HUES64 (cell line): ENCODE results near the gene NUP155.
"Not testable (repeated sequence)": the region's sequence is repeated elsewhere in the genome, so short reads cannot be mapped to it uniquely, and the experiment has no call there.

Source experiments
- H3K27ac ChIP-seq: 2 replicates; pipeline ENCODE4 v1.7.0; 2013; ENCODE audit warnings: low read depth, low read length, inconsistent platforms
- H3K27me3 ChIP-seq: 2 replicates; pipeline ENCODE4 v1.6.1; 2013; ENCODE audit warnings: mild to moderate bottlenecking, low read length; ENCODE audit not compliant: insufficient read depth
- H3K36me3 ChIP-seq: 2 replicates; pipeline ENCODE4 v1.6.1; 2013; ENCODE audit warnings: mild to moderate bottlenecking, low read length; ENCODE audit not compliant: insufficient read depth
- H3K4me1 ChIP-seq: 2 replicates; pipeline ENCODE4 v1.6.1; 2013; ENCODE audit warnings: mild to moderate bottlenecking, low read length, moderate library complexity; ENCODE audit not compliant: insufficient read depth
- H3K4me3 ChIP-seq: 2 replicates; pipeline ENCODE4 v1.5.1; 2013; ENCODE audit warnings: mild to moderate bottlenecking, low read length, moderate library complexity
- H3K9ac ChIP-seq: 2 replicates; pipeline ENCODE4 v1.6.1; 2013; ENCODE audit warnings: mild to moderate bottlenecking, low read depth, low read length
- H3K9me3 ChIP-seq: 2 replicates; pipeline ENCODE4 v1.6.1; 2013; ENCODE audit warnings: low read depth, low read length; ENCODE audit not compliant: insufficient read depth
- WGBS: fragments of 150-250, 120-280 bp; methylation state at CpG from one replicate; pipeline ENCODE4 v1.1.7; 2013; ENCODE audit warnings: missing lambda C conversion rate; 5-methylcytosine and 5-hydroxymethylcytosine counted together

Gene NUP155

GRCh38 chr5:37283214-37283820 lies 87.6 kb downstream of the NUP155 start:
- H3K9me3 ChIP-seq, result peaks cover 42% of the 10 kb centered on the region
- H3K27ac ChIP-seq, result no peak overlapping the region
- 90% methylated on average over 5 of the region's 5 CpGs for WGBS
- no peaks in the 10 kb centered on the region for H3K4me1 ChIP-seq
- no peaks in the 10 kb centered on the region for H3K27me3 ChIP-seq
- no peak overlapping the region for H3K9ac ChIP-seq
- H3K36me3 ChIP-seq, result peaks cover 5% of the 10 kb centered on the region; the same call in 1 of the 2 replicates
- H3K4me3 ChIP-seq, result no peak overlapping the region

GRCh38 chr5:37275511-37275910 lies 95.4 kb downstream of the NUP155 start:
- Histone ChIP-seq H3K4me1 (no peaks in the 10 kb centered on the region), H3K36me3 (no peaks in the 10 kb centered on the region), H3K9ac (no peak overlapping the region), H3K27me3 (no peaks in the 10 kb centered on the region), H3K27ac (no peak overlapping the region), H3K4me3 (no peak overlapping the region), H3K9me3 (peaks cover 13% of the 10 kb centered on the region)
- WGBS, result 96% methylated on average over 2 of the region's 2 CpGs

GRCh38 chr5:37272511-37272910 lies 98.4 kb downstream of the NUP155 start:
- Histone ChIP-seq H3K9me3 (no peaks in the 10 kb centered on the region), H3K27me3 (no peaks in the 10 kb centered on the region), H3K27ac (no peak overlapping the region), H3K4me1 (no peaks in the 10 kb centered on the region), H3K36me3 (no peaks in the 10 kb centered on the region), H3K9ac (no peak overlapping the region), H3K4me3 (no peak overlapping the region)
- WGBS, result no CpG with 5 or more reads among the region's 1 CpG

GRCh38 chr5:37268100-37268499 lies 102.8 kb downstream of the NUP155 start:
- not testable (repeated sequence) for H3K9me3 ChIP-seq

GRCh38 chr5:37255774-37256358 lies 115.0 kb downstream of the NUP155 start:
- no peaks in the 10 kb centered on the region for H3K36me3 ChIP-seq
- H3K4me1 ChIP-seq, result no peaks in the 10 kb centered on the region
- WGBS, result 100% methylated on average over 3 of the region's 4 CpGs
- H3K27me3 ChIP-seq, result no peaks in the 10 kb centered on the region
- H3K27ac ChIP-seq, result no peak overlapping the region
- no peak overlapping the region for H3K9ac ChIP-seq
- H3K9me3 ChIP-seq, result 0 out of 2 replicates have a peak, but pooled peaks cover 8% of the 10 kb centered on the region
- no peak overlapping the region for H3K4me3 ChIP-seq

More at GRCh38 chr5:37268100-37268499, 102.8 kb downstream of the NUP155 start:
- H3K27me3 ChIP-seq, H3K4me3 ChIP-seq, H3K27ac ChIP-seq, H3K4me1 ChIP-seq, H3K9ac ChIP-seq, H3K36me3 ChIP-seq: not testable (repeated sequence)

GRCh38 chr5:37254581-37254980 lies 116.3 kb downstream of the NUP155 start:
- Histone ChIP-seq H3K4me1 (0 out of 2 replicates have a peak, but pooled peaks cover 2% of the 10 kb centered on the region), H3K36me3 (no peaks in the 10 kb centered on the region), H3K27me3 (no peaks in the 10 kb centered on the region), H3K4me3 (no peak overlapping the region), H3K27ac (no peak overlapping the region), H3K9ac (no peak overlapping the region), H3K9me3 (0 out of 2 replicates have a peak, but pooled peaks cover 8% of the 10 kb centered on the region)
- WGBS, result 91% methylated on average over 1 of the region's 1 CpG

- H3K9me3 ChIP-seq, result 0 out of 2 replicates have a peak, but pooled peaks cover 8% of the 10 kb centered on the region
- no peak overlapping the region for H3K9ac ChIP-seq
- no peaks in the 10 kb centered on the region for H3K36me3 ChIP-seq
- no peak overlapping the region for H3K27ac ChIP-seq
- H3K4me1 ChIP-seq, result peaks cover 5% of the 10 kb centered on the region; the same call in 1 of the 2 replicates
- H3K27me3 ChIP-seq, result no peaks in the 10 kb centered on the region
- H3K4me3 ChIP-seq, result no peak overlapping the region
Observed at GRCh38 chr5:37251665-37252064, 119.2 kb downstream of the NUP155 start.

- 60% methylated on average over 10 of the region's 10 CpGs for WGBS
- Histone ChIP-seq H3K27ac (peak overlapping the region; percentile 73; the same call in 1 of the 2 replicates), H3K36me3 (no peaks in the 10 kb centered on the region), H3K4me3 (peak overlapping the region; percentile 77), H3K9me3 (0 out of 2 replicates have a peak, but pooled peaks cover 7% of the 10 kb centered on the region), H3K4me1 (peaks cover 5% of the 10 kb centered on the region; the same call in 1 of the 2 replicates), H3K27me3 (no peaks in the 10 kb centered on the region), H3K9ac (peak overlapping the region; percentile 93)
Observed at GRCh38 chr5:37249815-37250164, 121.1 kb downstream of the NUP155 start.

GRCh38 chr5:37248970-37249814 lies 121.7 kb downstream of the NUP155 start, which contains the start of gene CPLANE1:
CPLANE1 (minus strand) TSS chr5:37249376; CDS start chr5:37247698, 1,678 bp downstream.
- H3K27ac ChIP-seq, result peak within 1 kb of the TSS; percentile 73; the same call in 1 of the 2 replicates
- no peaks in the 10 kb centered on the region for H3K27me3 ChIP-seq
- H3K4me1 ChIP-seq, result peaks cover 5% of the 10 kb centered on the region; the same call in 1 of the 2 replicates
- peak within 1 kb of the TSS; percentile 93 for H3K9ac ChIP-seq
- peak within 1 kb of the TSS; percentile 77 for H3K4me3 ChIP-seq
- no peaks in the 10 kb centered on the region for H3K36me3 ChIP-seq
- H3K9me3 ChIP-seq, result 0 out of 2 replicates have a peak, but pooled peaks cover 1% of the 10 kb centered on the region
- WGBS, result under 1% methylated on average over 88 of the region's 88 CpGs

GRCh38 chr5:37248421-37248969 lies 122.4 kb downstream of the NUP155 start:
- peak overlapping the region; percentile 93 for H3K9ac ChIP-seq
- H3K4me1 ChIP-seq, result peaks cover 5% of the 10 kb centered on the region; the same call in 1 of the 2 replicates
- H3K27me3 ChIP-seq, result no peaks in the 10 kb centered on the region
- H3K4me3 ChIP-seq, result peak overlapping the region; percentile 77
- 17% methylated on average over 18 of the region's 19 CpGs for WGBS
- H3K27ac ChIP-seq, result peak overlapping the region; percentile 73; the same call in 1 of the 2 replicates
- H3K9me3 ChIP-seq, result no peaks in the 10 kb centered on the region
- H3K36me3 ChIP-seq, result no peaks in the 10 kb centered on the region
